Activated naive CD8-positive, alpha-beta T cell treated with anti-CD3 and anti-CD28 coated beads, Interleukin-2, amount 10 ng/mL, durations not matched to agents 7 days and 5 days (primary cell): ENCODE measurements around the gene R3HDM2. TPM values are rescaled to one million over a fixed set of nuclear protein-coding genes. Genes with fewer than 3 reads are reported as not detected.
A peak's percentile ranks its signal among the peaks of the same experiment; 100 is the strongest.
"Not testable (repeated sequence)": the region's sequence is repeated elsewhere in the genome, so short reads cannot be mapped to it uniquely, and the experiment has no call there.

Source experiments
- ATAC-seq: fragments of 150-1000 bp; cut with Tn5 transposase; one replicate; pipeline ENCODE4 v1.10.0; 2021; ENCODE audit warnings: low read depth, moderate library complexity
- POLR2A ChIA-PET: fragments of 350-600 bp; sonication (Branson Sonifier 250); formaldehyde crosslinking; loops from one replicate; lab custom pipeline; 2021; ENCODE audit warnings: antibody characterized with exemption; lab: Charles Lee
- DNase-seq: peaks from one replicate; pipeline ENCODE4 v3.0.0; 2021
- H3K27ac Mint-ChIP-seq: one replicate; pipeline ENCODE4 v1.8.0; 2022; ENCODE audit warnings: mild to moderate bottlenecking, mixed read lengths
- H3K27me3 Mint-ChIP-seq: one replicate; pipeline ENCODE4 v1.8.0; 2022; ENCODE audit warnings: mild to moderate bottlenecking, moderate library complexity, mixed read lengths
- H3K36me3 Mint-ChIP-seq: one replicate; pipeline ENCODE4 v1.8.0; 2021; ENCODE audit warnings: mild to moderate bottlenecking, mixed read lengths
- H3K4me1 Mint-ChIP-seq: one replicate; pipeline ENCODE4 v1.8.0; 2021; ENCODE audit warnings: mixed read lengths
- H3K4me3 Mint-ChIP-seq: one replicate; pipeline ENCODE4 v1.8.0; 2022; ENCODE audit warnings: mild to moderate bottlenecking, moderate library complexity, mixed read lengths
- H3K9me3 Mint-ChIP-seq: one replicate; pipeline ENCODE4 v1.8.0; 2021; ENCODE audit warnings: mixed read lengths
- total RNA-seq, 2 experiments: library from RNA; stranded (reverse); gene quantifications; one replicate each; pipeline ENCODE4 v1.2.3, GENCODE V29; 2021

R3HDM2 gene
- total RNA-seq, 2 experiments from 2014 or later: 91.5 to 97.1 TPM

DNA sequence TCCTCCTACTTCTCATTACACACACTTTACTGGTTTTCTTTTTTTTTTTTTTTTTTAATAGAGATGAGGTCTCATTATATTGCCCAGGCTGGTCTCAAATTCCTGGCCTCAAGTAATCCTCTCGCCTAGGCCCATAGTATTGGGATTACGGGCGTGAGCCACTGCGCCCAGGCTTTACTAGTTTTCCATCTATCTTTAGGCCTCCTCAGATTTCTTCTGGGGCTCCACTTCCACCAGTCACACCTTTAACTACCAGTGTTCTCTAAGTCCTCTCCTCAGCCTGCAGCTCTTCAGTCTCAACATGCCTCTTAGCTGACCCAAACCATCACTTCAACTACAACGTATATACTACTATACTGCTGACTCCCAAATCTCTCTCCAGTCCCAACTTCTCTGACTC lies 10.4 kb downstream of the R3HDM2 start:
- no peak overlapping the region for H3K27ac Mint-ChIP-seq
- POLR2A ChIA-PET: no interaction called here
- H3K27me3 Mint-ChIP-seq: no peaks in the 10 kb centered on the region
- ATAC-seq (no peak), DNase-seq (no peak)
- no peaks in the 10 kb centered on the region for H3K9me3 Mint-ChIP-seq
- H3K4me3 Mint-ChIP-seq: no peak overlapping the region
- peaks cover 26% of the 10 kb centered on the region for H3K36me3 Mint-ChIP-seq
- peaks cover 9% of the 10 kb centered on the region for H3K4me1 Mint-ChIP-seq

DNA sequence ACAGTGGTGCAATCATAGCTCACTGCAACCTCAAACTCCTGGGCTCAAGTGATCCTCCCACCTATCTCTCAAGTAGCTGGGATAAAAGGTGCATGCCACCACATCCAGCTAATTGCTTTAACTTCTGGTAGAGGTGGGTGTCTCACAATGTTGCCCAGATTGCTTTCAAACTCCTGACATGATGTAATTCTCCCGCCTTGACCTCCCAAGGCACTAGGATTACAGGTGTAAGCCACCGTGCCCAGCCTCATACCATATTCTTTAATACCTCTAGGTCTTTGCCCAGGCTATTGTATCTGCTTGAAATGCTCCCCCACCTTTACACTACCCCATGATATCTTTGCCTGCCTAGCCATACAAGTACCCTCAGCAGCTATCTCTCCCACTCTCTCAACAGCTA lies 11.3 kb downstream of the R3HDM2 start:
- ATAC-seq (no peak), DNase-seq (no peak)
- Mint-ChIP-seq H3K27ac (peak overlapping the region; percentile 5), H3K36me3 (peaks cover 24% of the 10 kb centered on the region), H3K27me3 (no peaks in the 10 kb centered on the region), H3K4me3 (no peak overlapping the region), H3K9me3 (no peaks in the 10 kb centered on the region), H3K4me1 (peaks cover 11% of the 10 kb centered on the region)
- POLR2A ChIA-PET: interaction anchor here (0.5 kb wide), 1 partner anchor 40 kb away, joined by 3 read pairs; no protein-coding TSS in a partner anchor

- H3K4me3 Mint-ChIP-seq: no peak overlapping the region
- no peaks in the 10 kb centered on the region for H3K27me3 Mint-ChIP-seq
- ATAC-seq (no peak), DNase-seq (no peak)
- no peak overlapping the region for H3K27ac Mint-ChIP-seq
- no peaks in the 10 kb centered on the region for H3K9me3 Mint-ChIP-seq
- peaks cover 24% of the 10 kb centered on the region for H3K36me3 Mint-ChIP-seq
- peaks cover 11% of the 10 kb centered on the region for H3K4me1 Mint-ChIP-seq
- POLR2A ChIA-PET: interaction anchor here (0.5 to 0.7 kb wide), 3 partner anchors 17 to 153 kb away, joined by 3 to 5 read pairs (median 3); partner anchors contain the start of gene INHBC
Observed at GRCh38 chr12:57418255-57418654, 12.6 kb downstream of the R3HDM2 start.

DNA sequence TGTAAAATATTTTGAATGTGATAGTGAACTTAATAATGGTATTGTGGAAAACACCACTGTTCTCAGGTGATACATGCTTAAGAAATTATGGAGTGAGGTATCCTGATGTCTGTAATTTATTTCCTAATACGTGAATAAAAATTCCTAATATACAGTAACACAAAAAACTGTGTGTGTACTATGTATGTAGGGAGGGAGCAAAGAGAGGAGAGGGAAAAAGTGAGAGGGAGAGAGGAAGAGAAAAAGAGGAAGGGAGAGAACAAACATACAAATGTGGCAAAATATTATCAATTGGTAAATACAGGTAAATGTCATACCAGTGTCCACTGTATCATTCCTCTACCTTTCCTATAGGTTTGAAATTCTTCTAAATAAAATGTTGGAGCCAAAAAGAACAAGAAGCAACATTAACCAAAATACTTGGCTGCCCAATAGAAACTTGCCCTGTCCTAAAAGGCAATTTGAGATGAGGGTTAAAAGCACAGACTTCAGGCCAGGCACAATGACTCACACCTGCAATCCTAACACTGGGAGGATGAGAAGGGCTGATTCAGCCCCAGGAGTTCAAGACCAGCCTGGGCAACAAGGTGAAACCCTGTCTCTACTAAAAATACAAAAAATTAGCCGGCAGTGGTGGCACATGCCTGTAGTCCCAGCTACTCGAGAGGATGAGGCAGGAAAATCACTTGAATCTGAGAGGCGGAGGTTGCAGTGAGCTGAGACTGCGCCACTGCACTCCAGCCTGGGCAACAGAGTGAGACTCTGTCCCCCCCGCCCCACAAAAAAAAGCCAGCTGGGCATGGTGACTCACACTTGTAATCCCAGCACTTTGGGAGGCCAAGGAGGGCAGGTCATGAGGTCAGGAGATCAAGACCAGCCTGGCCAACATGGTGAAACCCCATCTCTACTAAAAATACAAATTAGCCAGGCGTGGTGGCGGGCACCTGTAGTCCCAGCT lies 14.5 kb downstream of the R3HDM2 start:
- Mint-ChIP-seq H3K4me3 (no peak overlapping the region), H3K4me1 (peaks cover 11% of the 10 kb centered on the region), H3K27me3 (no peaks in the 10 kb centered on the region), H3K27ac (no peak overlapping the region), H3K36me3 (peaks cover 17% of the 10 kb centered on the region), H3K9me3 (no peaks in the 10 kb centered on the region)
- ATAC-seq (no peak), DNase-seq (no peak)
- POLR2A ChIA-PET: no interaction called here

DNA sequence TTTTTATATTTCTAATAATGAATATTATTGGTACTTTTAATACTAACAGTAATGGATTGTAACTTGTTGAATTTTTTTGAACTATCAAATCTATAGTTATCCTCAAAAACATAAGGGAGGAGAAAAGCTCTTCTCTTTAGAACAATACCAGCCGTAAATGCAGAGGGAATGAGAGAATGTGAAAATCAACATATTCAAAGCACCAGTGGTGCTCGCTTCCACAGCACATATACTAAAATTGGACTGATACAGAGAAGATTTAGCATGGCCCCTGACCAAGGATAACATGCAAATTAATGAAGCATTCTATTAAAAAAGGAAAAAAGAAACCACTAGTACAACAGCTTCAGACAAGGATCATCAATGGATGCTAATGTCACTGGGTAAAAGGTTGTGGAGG lies 15.8 kb downstream of the R3HDM2 start:
- Mint-ChIP-seq H3K27ac (no peak overlapping the region), H3K4me1 (peaks cover 13% of the 10 kb centered on the region), H3K9me3 (no peaks in the 10 kb centered on the region), H3K27me3 (no peaks in the 10 kb centered on the region), H3K36me3 (peaks cover 16% of the 10 kb centered on the region), H3K4me3 (no peak overlapping the region)
- DNase-seq (no peak), ATAC-seq (no peak)
- POLR2A ChIA-PET: no interaction called here

- H3K27me3 Mint-ChIP-seq, H3K4me3 Mint-ChIP-seq, H3K27ac Mint-ChIP-seq, ATAC-seq, H3K9me3 Mint-ChIP-seq, DNase-seq, POLR2A ChIA-PET: not testable (repeated sequence)
- peaks cover 11% of the 10 kb centered on the region for H3K4me1 Mint-ChIP-seq
- peaks cover 11% of the 10 kb centered on the region for H3K36me3 Mint-ChIP-seq
Observed at GRCh38 chr12:57414160-57414559, 16.7 kb downstream of the R3HDM2 start.

DNA sequence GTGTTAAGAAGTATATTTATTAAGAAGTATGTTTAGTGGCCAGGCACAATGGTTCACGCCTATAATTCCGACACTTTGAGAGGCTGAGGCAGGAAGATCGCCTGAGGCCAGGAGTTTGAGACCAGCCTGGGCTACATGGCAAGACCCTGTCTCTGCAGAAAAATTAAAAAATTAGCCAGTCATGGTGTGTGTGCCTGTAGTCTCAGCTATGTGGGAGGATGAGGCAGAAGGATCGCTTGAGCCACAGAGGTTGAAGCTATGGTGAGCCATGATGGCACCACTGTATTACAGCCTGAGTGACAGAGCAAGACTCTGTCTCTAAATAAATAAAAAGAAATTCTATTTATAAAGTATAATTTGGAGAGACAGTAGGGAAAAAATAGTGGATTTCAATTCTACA lies 20.3 kb downstream of the R3HDM2 start:
- no peak overlapping the region for H3K27ac Mint-ChIP-seq
- peaks cover 6% of the 10 kb centered on the region for H3K4me1 Mint-ChIP-seq
- H3K4me3 Mint-ChIP-seq: no peak overlapping the region
- DNase-seq (no peak), ATAC-seq (no peak)
- POLR2A ChIA-PET: interaction anchor here (0.9 kb wide), 1 partner anchor 20 kb away, joined by 3 read pairs; no protein-coding TSS in a partner anchor
- peaks cover 9% of the 10 kb centered on the region for H3K36me3 Mint-ChIP-seq
- no peaks in the 10 kb centered on the region for H3K9me3 Mint-ChIP-seq
- no peaks in the 10 kb centered on the region for H3K27me3 Mint-ChIP-seq

GRCh38 chr12:57404966-57405640 lies 25.7 kb downstream of the R3HDM2 start:
- Mint-ChIP-seq H3K36me3 (peaks cover 5% of the 10 kb centered on the region), H3K4me1 (peaks cover 2% of the 10 kb centered on the region), H3K4me3 (no peak overlapping the region), H3K27me3 (no peaks in the 10 kb centered on the region), H3K27ac (no peak overlapping the region), H3K9me3 (no peaks in the 10 kb centered on the region)
- ATAC-seq (no peak), DNase-seq (no peak)
- POLR2A ChIA-PET: interaction anchor here (0.6 kb wide), 1 partner anchor 26 kb away, joined by 3 read pairs; no protein-coding TSS in a partner anchor

DNA sequence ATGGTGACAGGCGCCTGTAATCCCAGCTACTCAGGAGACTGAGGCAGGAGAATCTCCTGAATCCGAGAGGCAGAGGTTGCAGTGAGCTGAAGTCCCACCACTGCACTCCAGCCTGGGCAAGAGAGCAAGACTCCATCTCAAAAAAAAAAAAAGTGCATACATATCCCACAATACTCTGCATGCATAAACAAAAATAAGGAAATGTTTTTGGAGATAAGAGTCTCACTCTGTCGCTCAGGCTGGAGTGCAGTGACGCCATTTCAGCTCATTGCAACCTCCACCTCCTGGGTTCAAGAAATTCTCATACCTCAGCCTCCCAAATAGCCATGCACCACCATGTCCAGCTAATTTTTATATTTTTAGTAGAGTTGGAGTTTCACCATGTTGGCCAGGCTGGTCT lies 28.7 kb downstream of the R3HDM2 start:
- H3K4me1 Mint-ChIP-seq, H3K4me3 Mint-ChIP-seq, POLR2A ChIA-PET, H3K27ac Mint-ChIP-seq, ATAC-seq, H3K36me3 Mint-ChIP-seq, DNase-seq, H3K27me3 Mint-ChIP-seq, H3K9me3 Mint-ChIP-seq: not testable (repeated sequence)

GRCh38 chr12:57401165-57401564 lies 29.7 kb downstream of the R3HDM2 start:
- ATAC-seq: no peak
- peaks cover 2% of the 10 kb centered on the region for H3K36me3 Mint-ChIP-seq
- H3K4me3 Mint-ChIP-seq: no peak overlapping the region
- POLR2A ChIA-PET: no interaction called here
- no peak overlapping the region for H3K27ac Mint-ChIP-seq
- no peaks in the 10 kb centered on the region for H3K27me3 Mint-ChIP-seq
- no peaks in the 10 kb centered on the region for H3K9me3 Mint-ChIP-seq
- peaks cover 4% of the 10 kb centered on the region for H3K4me1 Mint-ChIP-seq
- no peak for DNase-seq

- not testable (repeated sequence) for H3K27me3 Mint-ChIP-seq
Observed at GRCh38 chr12:57399718-57400463, 31.0 kb downstream of the R3HDM2 start.

GRCh38 chr12:57397441-57397840 lies 33.4 kb downstream of the R3HDM2 start:
- Mint-ChIP-seq H3K4me1 (peaks cover 2% of the 10 kb centered on the region), H3K27me3 (no peaks in the 10 kb centered on the region), H3K4me3 (no peak overlapping the region), H3K27ac (no peak overlapping the region), H3K9me3 (no peaks in the 10 kb centered on the region), H3K36me3 (peaks cover 16% of the 10 kb centered on the region)
- POLR2A ChIA-PET: no interaction called here
- ATAC-seq (no peak), DNase-seq (no peak)

More at GRCh38 chr12:57399718-57400463, 31.0 kb downstream of the R3HDM2 start:
- DNase-seq, H3K27ac Mint-ChIP-seq, POLR2A ChIA-PET, ATAC-seq, H3K36me3 Mint-ChIP-seq, H3K4me1 Mint-ChIP-seq, H3K4me3 Mint-ChIP-seq, H3K9me3 Mint-ChIP-seq: not testable (repeated sequence)

DNA sequence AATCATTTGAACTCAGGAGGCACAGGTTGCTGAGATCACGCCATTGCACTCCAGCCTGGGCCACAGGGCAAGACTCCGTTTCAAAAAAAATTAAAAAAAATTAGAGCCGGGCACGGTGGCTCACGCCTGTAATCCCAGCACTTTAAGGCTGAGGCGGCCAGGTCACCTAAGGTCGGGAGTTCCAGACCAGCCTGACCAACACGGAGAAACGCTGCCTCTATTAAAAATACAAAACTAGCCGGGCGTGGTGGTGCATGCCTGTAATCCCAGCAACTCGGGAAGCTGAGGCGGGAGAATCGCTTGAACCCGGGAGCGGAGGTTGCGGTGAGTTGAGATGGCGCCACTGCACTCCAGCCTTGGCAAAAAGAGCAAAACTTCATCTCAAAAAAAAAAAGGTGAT lies 35.7 kb downstream of the R3HDM2 start:
- Mint-ChIP-seq H3K27me3 (no peaks in the 10 kb centered on the region), H3K4me3 (no peak overlapping the region)
- POLR2A ChIA-PET: no interaction called here

More for the DNA sequence above, 35.7 kb downstream of the R3HDM2 start:
- no peak overlapping the region for H3K27ac Mint-ChIP-seq
- peaks cover 2% of the 10 kb centered on the region for H3K4me1 Mint-ChIP-seq
- H3K9me3 Mint-ChIP-seq: no peaks in the 10 kb centered on the region
- H3K36me3 Mint-ChIP-seq: peaks cover 19% of the 10 kb centered on the region
- ATAC-seq (no peak), DNase-seq (no peak)
